ENCODE measurements around the gene SAP130.

DNA sequence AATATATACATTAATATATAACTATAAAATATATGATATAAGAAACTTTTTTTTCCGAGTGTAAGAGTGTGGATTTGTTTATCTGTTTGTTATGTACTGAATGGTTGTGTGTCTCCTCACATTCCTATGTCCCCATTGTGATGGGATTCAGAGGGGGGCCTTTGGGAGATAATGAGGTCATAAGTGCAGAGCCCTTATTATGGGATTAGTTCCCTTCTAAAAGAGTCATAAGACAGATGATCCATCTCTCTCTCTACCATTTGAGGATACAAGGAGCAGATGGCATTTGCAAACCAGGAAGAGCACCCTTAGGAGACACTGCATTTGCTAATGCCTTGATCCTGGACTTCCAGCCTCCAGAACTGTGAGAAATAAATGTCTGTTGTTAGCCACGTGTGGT lies 30.3 kb upstream of the SAP130 start:
- TF ChIP-seq, protein P1, sequence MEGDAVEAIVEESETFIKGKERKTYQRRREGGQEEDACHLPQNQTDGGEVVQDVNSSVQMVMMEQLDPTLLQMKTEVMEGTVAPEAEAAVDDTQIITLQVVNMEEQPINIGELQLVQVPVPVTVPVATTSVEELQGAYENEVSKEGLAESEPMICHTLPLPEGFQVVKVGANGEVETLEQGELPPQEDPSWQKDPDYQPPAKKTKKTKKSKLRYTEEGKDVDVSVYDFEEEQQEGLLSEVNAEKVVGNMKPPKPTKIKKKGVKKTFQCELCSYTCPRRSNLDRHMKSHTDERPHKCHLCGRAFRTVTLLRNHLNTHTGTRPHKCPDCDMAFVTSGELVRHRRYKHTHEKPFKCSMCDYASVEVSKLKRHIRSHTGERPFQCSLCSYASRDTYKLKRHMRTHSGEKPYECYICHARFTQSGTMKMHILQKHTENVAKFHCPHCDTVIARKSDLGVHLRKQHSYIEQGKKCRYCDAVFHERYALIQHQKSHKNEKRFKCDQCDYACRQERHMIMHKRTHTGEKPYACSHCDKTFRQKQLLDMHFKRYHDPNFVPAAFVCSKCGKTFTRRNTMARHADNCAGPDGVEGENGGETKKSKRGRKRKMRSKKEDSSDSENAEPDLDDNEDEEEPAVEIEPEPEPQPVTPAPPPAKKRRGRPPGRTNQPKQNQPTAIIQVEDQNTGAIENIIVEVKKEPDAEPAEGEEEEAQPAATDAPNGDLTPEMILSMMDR (IDR thresholded peaks at IDR 0.05), result no peak
- TF ChIP-seq POLR2A (IDR thresholded peaks at IDR 0.05), result no peak
